Activated gamma-delta T cell treated with anti-CD3 and anti-CD28 coated beads, Interleukin-2, amount 50 U/mL, for 16 hours (primary cell): Measurements from ENCODE around the gene SIGMAR1.

Source experiments
- DNase-seq: peaks from one replicate; pipeline ENCODE4 v3.0.0-alpha.2; 2020; ENCODE audit warnings: low read depth

Gene SIGMAR1

DNA sequence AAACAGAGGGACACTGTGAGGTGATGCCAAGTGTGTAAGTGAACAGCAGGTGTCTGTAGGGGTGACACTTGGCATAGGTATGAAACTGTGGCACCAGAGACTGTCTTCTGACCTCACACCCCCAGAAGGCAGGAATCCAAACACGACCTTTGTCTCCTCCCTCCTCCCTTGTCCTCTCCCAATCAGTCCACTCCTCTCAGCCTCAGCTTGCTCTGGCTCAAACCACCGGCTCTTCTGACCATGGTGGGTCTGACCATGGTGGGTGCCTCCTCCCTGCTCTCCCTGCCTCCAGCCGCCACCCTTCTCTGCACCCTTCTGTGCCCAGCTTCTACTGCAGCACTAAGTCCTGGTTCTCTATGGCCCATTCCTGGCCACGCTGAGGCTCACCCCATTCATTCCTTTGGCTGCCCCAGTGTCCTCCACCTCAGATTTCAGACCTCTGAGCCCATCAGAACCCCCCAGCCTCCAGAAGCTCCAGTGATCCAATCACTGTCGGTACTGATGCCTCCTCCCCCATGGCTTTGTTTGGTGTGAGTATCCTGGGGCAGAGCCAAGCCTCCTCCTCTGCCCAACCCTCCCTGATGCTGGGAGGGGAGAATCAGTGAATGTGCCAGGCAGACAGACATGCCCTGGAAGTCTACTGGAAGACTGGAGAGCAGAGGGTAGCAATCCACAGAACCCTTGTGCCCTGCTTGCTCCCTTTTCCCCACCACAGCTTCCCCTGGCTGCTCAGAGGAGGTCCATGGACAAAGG is 7.0 kb downstream of the SIGMAR1 start:
- no peak for DNase-seq

DNA sequence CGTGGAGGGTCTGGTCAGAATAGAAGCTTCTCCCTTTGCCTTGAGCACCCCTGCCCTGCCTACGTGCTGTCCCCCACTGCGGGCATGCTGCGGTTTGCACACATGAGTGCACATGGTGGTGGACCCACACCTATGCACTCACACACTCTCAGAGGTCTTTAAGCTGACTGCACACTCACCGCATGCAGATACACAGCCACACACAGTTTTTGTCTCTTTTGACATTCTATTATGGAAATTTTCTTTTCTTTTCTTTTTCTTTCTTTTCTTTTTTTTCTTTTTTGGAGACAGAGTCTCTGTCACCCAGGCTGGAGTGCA is 8.1 kb downstream of the SIGMAR1 start:
- no peak for DNase-seq

DNA sequence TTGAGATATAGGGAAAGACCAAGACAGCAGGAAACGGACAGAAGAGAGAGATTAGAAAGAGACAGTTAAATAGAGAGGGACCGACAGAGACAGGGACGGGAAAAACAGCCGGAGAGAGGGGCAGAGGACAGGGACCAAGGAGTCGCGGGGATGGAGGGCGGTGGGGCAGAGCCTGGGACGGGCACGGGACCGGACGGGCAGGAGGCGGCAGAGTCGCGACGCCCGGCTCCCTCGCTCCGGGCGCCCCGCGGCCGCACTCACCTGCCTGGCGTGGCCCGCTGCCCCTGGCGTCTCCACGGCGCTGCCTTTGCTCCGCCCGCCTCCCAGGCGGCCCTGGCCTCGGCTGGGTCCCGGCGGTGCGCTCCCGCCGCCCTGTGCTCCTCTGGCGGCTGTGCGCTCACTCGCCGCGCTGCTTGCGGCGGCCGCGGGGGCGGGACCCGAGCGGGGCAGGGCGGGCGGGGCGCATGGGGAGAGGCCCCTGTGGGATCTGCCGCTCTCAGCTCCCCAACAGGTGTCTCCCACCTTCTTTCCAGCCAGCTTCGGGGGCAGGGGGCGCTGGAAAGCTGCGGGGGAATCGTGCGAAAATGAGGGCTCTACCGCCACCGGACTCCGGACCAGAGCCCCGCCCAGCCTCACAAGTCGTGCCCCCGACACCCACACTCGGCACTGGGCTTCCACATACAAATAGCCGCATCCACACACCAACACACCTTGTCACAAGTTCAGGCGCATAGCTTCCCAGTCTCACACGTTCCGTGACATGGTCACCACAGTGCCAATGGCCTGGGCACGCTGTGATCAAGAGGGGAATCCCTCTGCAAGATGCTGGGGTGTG is 8.7 kb downstream of the SIGMAR1 start, which contains the start of gene ARID3C:
Gene ARID3C, minus strand, starts transcription at position 411 of the 835 bp plus-strand sequence. CDS start 1,052 bp downstream, outside the sequence.
- no peak for DNase-seq

GRCh38 chr9:34627716-34628655 is 9.6 kb downstream of the SIGMAR1 start:
- no peak for DNase-seq

DNA sequence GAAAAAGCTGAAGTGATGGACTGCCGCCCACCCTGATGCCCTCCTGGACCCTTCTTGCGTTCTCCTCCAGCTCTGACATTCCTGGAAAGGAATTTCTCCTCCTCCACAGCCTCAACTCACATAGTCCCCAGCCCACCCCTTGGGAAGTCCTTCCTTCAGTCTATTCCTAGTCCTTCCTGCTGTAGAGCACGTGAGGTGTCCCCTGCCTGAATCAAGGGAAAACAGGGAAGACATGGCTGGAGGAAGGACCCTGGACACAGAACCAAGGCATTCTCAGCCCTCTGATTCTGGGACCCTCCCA is 12.5 kb downstream of the SIGMAR1 start:
- no peak for DNase-seq

DNA sequence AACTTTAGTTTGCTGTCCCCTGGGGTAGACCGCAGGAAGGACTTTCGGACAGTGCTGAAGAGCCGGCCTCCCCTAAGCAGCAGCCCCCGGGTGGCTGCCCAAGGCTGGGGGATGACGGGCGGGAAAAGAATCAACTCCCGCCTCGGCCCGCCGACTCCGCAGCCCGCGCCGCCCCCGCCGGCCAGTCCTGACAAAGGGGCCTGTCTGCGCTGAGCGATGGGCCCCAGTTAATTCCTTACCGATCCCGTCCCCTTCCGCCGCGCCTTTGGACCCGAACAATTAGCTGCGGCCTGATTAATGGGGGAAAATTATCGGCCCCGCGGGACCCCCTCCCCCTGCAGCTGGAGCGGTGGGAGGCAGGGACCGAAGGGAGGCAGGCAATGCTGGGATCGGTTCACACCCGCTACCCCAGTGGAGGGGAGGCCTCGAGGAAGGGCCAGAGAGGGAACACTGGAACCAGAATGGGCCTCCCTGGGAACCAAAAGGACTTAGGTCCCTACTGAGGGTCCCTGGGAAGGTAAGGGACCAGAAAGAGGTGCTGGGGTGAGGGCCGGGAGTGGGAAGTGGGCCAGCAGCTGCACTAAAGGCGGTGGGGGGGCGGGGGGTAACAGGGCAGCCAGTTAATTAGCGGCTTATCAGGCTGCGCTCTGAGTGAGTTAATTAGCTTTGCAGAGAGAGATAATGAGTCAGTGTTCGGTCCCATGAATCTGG is 13.0 kb downstream of the SIGMAR1 start:
- no peak for DNase-seq

- DNase-seq = no peak
These were observed 14.0 kb downstream of the SIGMAR1 start for GRCh38 chr9:34623374-34624235.

GRCh38 chr9:34620061-34620994 is 17.3 kb downstream of the SIGMAR1 start, which contains the start of gene DCTN3:
DCTN3 (minus strand) TSS chr9:34620495; CDS start chr9:34620464, 31 bp downstream.
- DNase-seq = peak; percentile 83

GRCh38 chr9:34615132-34615531 is 22.5 kb downstream of the SIGMAR1 start:
- no peak for DNase-seq

GRCh38 chr9:34612788-34613390 is 24.7 kb downstream of the SIGMAR1 start:
- peak; percentile 67 for DNase-seq

DNA sequence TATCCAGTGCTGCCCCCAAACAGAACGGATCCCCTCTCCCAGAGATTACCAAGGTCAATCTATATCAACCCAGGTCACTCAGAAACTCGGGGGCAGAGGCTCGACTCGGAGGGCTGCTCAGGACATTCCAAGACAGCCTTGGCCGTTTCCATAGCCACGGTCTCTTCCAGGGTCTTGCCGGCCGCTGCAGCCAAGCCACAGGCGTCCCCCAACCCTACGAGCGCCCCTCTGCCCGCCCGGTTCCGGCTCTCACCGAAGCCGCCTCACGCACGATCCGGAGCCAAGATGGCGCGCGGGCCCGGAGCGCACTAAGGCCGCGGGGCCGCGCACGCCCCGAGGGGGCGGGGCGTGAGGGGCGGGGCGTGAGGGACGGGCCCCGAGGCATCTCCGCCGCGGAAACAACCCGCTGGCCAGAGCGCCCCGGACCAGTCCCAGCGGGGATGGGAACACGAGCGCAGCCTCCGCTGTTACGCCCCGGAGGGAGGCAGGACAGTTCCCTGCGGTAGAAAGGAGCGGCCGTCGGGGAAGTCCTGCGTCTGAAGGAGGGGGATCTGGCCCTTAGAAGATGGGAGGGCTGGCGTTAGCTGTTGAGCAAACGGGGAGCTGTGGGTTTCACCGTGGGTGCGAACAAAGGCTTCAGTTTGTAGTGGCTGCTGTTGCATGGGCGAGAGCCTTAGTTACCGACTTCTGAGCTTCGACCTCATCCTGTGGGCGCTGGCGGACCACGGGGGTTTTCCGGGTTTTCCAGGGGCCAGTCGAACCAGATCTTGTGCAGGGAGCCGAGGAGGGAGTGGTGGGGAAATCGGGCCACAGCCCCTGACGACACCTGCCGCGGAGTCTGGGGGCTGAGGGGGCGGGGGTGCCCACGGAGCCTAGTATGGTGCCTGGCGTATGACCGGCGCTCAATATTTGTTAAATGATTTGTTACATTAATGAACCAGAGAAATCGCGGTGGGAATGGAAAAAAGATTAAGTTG is 25.5 kb downstream of the SIGMAR1 start, which contains the start of gene RPP25L:
Gene RPP25L, minus strand, starts transcription at position 287 of the 977 bp plus-strand sequence. CDS start 801 bp downstream, outside the sequence.
- peak; percentile 68 for DNase-seq

GRCh38 chr9:34611251-34611810 is 26.3 kb downstream of the SIGMAR1 start:
- no peak for DNase-seq

DNA sequence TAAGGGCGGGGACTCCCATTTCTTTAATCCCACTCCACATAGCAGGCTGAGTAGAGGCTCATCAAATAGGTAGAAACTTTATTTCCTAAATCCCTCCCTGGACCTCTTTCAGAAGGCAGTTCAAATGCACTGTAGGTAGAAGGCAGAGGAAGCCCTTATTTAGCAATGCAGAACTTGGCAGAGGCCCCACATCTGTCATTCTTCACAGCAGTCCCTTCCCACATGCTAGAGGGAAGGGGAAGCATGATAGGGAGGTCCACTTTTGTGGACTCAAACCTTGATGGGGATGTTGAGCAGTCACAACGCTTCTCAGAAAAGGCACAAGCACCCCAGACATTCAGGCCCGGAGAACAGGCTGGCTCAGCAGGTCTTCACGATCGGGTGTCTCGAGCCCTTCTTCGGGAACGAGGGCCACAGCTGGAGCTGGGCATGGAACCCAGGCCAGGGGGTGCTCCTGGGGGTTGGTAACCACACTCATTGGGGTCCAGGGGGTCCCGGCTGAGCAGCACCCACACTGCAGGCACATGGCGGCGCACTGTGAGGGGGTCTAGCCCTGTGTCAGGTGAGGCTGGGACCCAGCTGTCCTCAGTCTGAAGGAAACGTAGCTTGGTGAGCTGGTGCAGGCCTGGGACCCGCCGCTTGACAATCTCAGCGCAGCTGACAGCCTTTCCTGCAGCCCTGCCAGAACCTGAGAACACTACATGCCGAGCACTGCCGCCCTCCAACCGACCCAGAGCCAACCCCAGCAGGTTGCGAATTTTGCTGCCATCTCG is 27.0 kb downstream of the SIGMAR1 start:
- DNase-seq = no peak

DNA sequence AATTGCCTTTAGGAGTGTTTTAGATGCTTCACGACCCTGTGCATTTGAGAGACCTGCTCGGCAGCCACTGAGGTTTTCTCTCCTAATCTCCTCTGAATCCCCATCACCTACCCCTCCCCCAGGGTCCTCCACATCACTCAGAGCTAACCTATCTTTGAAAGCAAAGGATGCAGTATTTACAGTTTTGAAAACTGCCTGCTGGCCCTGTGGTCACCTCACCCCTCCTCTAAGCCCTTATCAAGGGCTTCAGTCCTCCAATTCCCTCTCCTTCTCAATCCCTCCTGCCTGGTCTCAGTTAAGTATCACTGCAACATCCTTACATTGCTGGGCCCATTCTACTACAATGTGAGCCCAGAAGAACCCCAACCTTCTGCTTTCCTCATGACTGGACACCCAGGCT is 30.3 kb downstream of the SIGMAR1 start:
- DNase-seq = no peak

GRCh38 chr9:34606905-34607304 is 30.7 kb downstream of the SIGMAR1 start:
- no peak for DNase-seq

DNA sequence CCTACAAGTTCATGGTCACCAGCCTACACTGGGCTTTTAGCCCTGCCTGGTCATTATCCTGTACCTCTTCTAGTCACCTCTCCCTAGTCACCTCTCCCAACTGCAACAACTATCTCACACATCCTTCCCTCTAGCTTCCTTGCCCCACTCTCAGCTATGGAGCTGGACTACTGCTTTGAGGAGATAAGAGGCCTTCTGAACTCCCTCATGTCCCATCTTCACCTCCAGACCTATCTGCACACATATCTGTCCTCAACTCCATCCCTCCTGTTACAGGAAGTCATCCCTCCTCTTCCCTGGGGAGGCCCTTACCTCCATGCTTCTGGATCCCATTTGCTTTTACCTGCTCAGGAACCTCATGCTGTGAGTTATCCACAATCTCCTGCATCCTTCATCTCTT is 31.4 kb downstream of the SIGMAR1 start:
- DNase-seq = no peak
